Gastroesophageal sphincter (tissue), 3 donors: ENCODE measurements around the gene PGAP3.

Experiments
- EP300 ChIP-seq: sonication (generic); formaldehyde crosslinking; IDR thresholded peaks from one replicate; pipeline ENCODE4 v1.6.1; 2017; ENCODE audit warnings: antibody characterized with exemption, mild to moderate bottlenecking
- POLR2A ChIP-seq, 2 donors: fragments of 450-650 bp; IDR thresholded peaks; one replicate each; pipeline ENCODE4 v1.6.1; 2017; ENCODE audit warnings: antibody characterized with exemption in 2 of 2, mild to moderate bottlenecking in 2 of 2, moderate library complexity in 1 of 2
- POLR2AphosphoS5 ChIP-seq: sonication (generic); formaldehyde crosslinking; IDR thresholded peaks from one replicate; pipeline ENCODE4 v1.6.1; 2017; ENCODE audit warnings: antibody characterized with exemption
- TF ChIP-seq, protein P1 (sequence below), 4 experiments: fragments of 200-600 bp in 2 of 4; fragments of 450-650 bp in 2 of 4; sonication (generic) in 1 of 4; IDR thresholded peaks; one replicate each; pipeline ENCODE4 v1.5.1; 2017 to 2019; ENCODE audit warnings: antibody characterized with exemption in 4 of 4, mild to moderate bottlenecking in 2 of 4, moderate library complexity in 2 of 4

- TF ChIP-seq EP300 = no peak
- TF ChIP-seq, protein P1, sequence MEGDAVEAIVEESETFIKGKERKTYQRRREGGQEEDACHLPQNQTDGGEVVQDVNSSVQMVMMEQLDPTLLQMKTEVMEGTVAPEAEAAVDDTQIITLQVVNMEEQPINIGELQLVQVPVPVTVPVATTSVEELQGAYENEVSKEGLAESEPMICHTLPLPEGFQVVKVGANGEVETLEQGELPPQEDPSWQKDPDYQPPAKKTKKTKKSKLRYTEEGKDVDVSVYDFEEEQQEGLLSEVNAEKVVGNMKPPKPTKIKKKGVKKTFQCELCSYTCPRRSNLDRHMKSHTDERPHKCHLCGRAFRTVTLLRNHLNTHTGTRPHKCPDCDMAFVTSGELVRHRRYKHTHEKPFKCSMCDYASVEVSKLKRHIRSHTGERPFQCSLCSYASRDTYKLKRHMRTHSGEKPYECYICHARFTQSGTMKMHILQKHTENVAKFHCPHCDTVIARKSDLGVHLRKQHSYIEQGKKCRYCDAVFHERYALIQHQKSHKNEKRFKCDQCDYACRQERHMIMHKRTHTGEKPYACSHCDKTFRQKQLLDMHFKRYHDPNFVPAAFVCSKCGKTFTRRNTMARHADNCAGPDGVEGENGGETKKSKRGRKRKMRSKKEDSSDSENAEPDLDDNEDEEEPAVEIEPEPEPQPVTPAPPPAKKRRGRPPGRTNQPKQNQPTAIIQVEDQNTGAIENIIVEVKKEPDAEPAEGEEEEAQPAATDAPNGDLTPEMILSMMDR (IDR thresholded peaks at IDR 0.05) = peak in 3 of 4 experiments; percentile 9 to 55 (median 26)
- no peak for TF ChIP-seq POLR2AphosphoS5
- no peak for TF ChIP-seq POLR2A (IDR thresholded peaks at IDR 0.05)
Observed at GRCh38 chr17:39671651-39672521, 16.0 kb downstream of the PGAP3 start.
